SK-N-SH (cell line): ENCODE data around the gene PARP1. TPM values are rescaled to one million over a fixed set of nuclear protein-coding genes. Genes with fewer than 3 reads are reported as not detected.

Experiments used
- CTCF ChIA-PET: fragments of 300-600, 350-600 bp; formaldehyde crosslinking; extraction: SDS; loops from one replicate; lab custom pipeline; 2021; lab: Yijun Ruan, JAX
- POLR2A ChIA-PET: fragments of 350-600 bp; sonication (Branson Sonifier 250); formaldehyde crosslinking; extraction: SDS; loops from one replicate; lab custom pipeline; 2020; ENCODE audit warnings: antibody characterized with exemption, inconsistent platforms; lab: Yijun Ruan, JAX
- DNase-seq: peaks from one replicate; pipeline ENCODE4 v3.0.0; 2012
- H2AFZ ChIP-seq: fragments of 200-600 bp; sonication (generic); 2 replicates; pipeline ENCODE4 v1.8.1; 2016; ENCODE audit warnings: antibody characterized with exemption, mild to moderate bottlenecking, low read depth
- H3F3A ChIP-seq: fragments of 200-600 bp; sonication (generic); replicated peaks from 2 replicates; pipeline ENCODE3; 2016; ENCODE audit warnings: antibody characterized with exemption, mild to moderate bottlenecking; ENCODE audit not compliant: insufficient read depth
- H3K27ac ChIP-seq, 2 experiments: fragments of 200-500 bp in 1 of 2; fragments of 200-600 bp in 1 of 2; sonication (Bioruptor generic) in 1 of 2; sonication (generic), shearing (Covaris generic) in 1 of 2; 2 replicates each; pipeline versions ENCODE4 v1.5.1 to v1.6.1; 2014 to 2016; ENCODE audit warnings: low read depth in 2 of 2, inconsistent platforms in 1 of 2, low read length in 1 of 2, mild to moderate bottlenecking in 1 of 2, mixed read lengths in 1 of 2
- H3K27me3 ChIP-seq: fragments of 200-600 bp; sonication (generic), shearing (Covaris generic); 2 replicates; pipeline ENCODE4 v1.6.1; 2016; ENCODE audit warnings: mixed run types; ENCODE audit not compliant: insufficient read depth
- H3K36me3 ChIP-seq, 2 experiments: fragments of 200-500 bp in 1 of 2; fragments of 200-600 bp in 1 of 2; sonication (Bioruptor generic) in 1 of 2; sonication (generic) in 1 of 2; replicated peaks in 1 of 2; 2 replicates each; pipeline versions ENCODE3 to v1.5.1; 2014 to 2016; ENCODE audit warnings: low read length in 1 of 2, mild to moderate bottlenecking in 1 of 2; ENCODE audit not compliant: insufficient read depth in 2 of 2, control insufficient read depth in 1 of 2
- H3K4me1 ChIP-seq, 2 experiments: fragments of 200-500 bp in 1 of 2; fragments of 200-600 bp in 1 of 2; sonication (Bioruptor generic) in 1 of 2; sonication (generic), shearing (Covaris generic) in 1 of 2; 2 replicates each; pipeline versions ENCODE4 v1.5.1 to v1.6.1; 2014 to 2016; ENCODE audit warnings: low read depth in 1 of 2, low read length in 1 of 2, mixed run types in 1 of 2; ENCODE audit not compliant: insufficient read depth in 2 of 2, control insufficient read depth in 1 of 2
- H3K4me2 ChIP-seq: fragments of 200-600 bp; sonication (generic), shearing (Covaris generic); 2 replicates; pipeline ENCODE4 v1.6.1; 2017; ENCODE audit warnings: mixed run types
- H3K4me3 ChIP-seq, 2 experiments: fragments of 200-500 bp in 1 of 2; fragments of 200-600 bp in 1 of 2; sonication (Bioruptor generic) in 1 of 2; sonication (generic), shearing (Covaris generic) in 1 of 2; 2 replicates each; pipeline versions ENCODE4 v1.5.1 to v1.8.1; 2014 to 2016; ENCODE audit warnings: low read depth in 2 of 2, inconsistent platforms in 1 of 2, low read length in 1 of 2, mild to moderate bottlenecking in 1 of 2, mixed read lengths in 1 of 2, moderate library complexity in 1 of 2
- H3K79me2 ChIP-seq: fragments of 200-600 bp; sonication (generic); 2 replicates; pipeline ENCODE4 v1.8.1; 2017; ENCODE audit warnings: mild to moderate bottlenecking; ENCODE audit not compliant: insufficient read depth
- H3K9ac ChIP-seq: fragments of 200-600 bp; sonication (generic); 2 replicates; pipeline ENCODE4 v1.6.1; 2017; ENCODE audit warnings: mixed run types
- H3K9me2 ChIP-seq: fragments of 200-600 bp; sonication (generic); 2 replicates; pipeline ENCODE4 v1.6.1; 2017; ENCODE audit warnings: mixed run types
- H3K9me3 ChIP-seq: fragments of 200-600 bp; sonication (generic); 2 replicates; pipeline ENCODE4 v1.6.1; 2017; ENCODE audit warnings: mixed run types, mild to moderate bottlenecking, moderate library complexity
- H4K20me1 ChIP-seq: fragments of 200-600 bp; sonication (generic); 2 replicates; pipeline ENCODE4 v1.6.1; 2017; ENCODE audit warnings: mild to moderate bottlenecking, mixed run types; ENCODE audit not compliant: insufficient read depth
- CHD2 ChIP-seq: fragments of 150-350 bp; IDR thresholded peaks from 2 replicates; pipeline ENCODE4 v1.6.1; 2018; ENCODE audit warnings: low read length; ENCODE audit not compliant: partially characterized antibody
- CTCF ChIP-seq: fragments of 200-600 bp; sonication (generic); IDR thresholded peaks from 2 replicates; pipeline ENCODE4 v1.6.1; 2017; ENCODE audit warnings: antibody characterized with exemption, mild to moderate bottlenecking, moderate library complexity
- FOSL2 ChIP-seq: IDR thresholded peaks from 2 replicates; pipeline ENCODE4 v1.4.0; 2012; ENCODE audit warnings: low read depth, mild to moderate bottlenecking, moderate library complexity, borderline replicate concordance
- FOXJ3 ChIP-seq: sonication (generic); formaldehyde crosslinking; IDR thresholded peaks from 2 replicates; pipeline ENCODE4 v1.5.1; 2020; ENCODE audit warnings: mild to moderate bottlenecking, missing genetic modification reagents
- FOXM1 ChIP-seq: IDR thresholded peaks from 2 replicates; pipeline ENCODE4 v1.4.0; 2012; ENCODE audit warnings: low read depth, mild to moderate bottlenecking
- IRF3 ChIP-seq: fragments of 150-350 bp; IDR thresholded peaks from 2 replicates; pipeline ENCODE4 v1.6.1; 2016; ENCODE audit warnings: mild to moderate bottlenecking, low read depth, low read length
- MXI1 ChIP-seq: IDR thresholded peaks from 2 replicates; pipeline ENCODE4 v1.6.1; 2012; ENCODE audit warnings: mild to moderate bottlenecking, low read depth, low read length, improper control_type of control experiment
- RFX5 ChIP-seq: IDR thresholded peaks from 2 replicates; pipeline ENCODE4 v1.6.1; 2012; ENCODE audit warnings: mild to moderate bottlenecking, improper control_type of control experiment, low read length
- TAF1 ChIP-seq: IDR thresholded peaks from 2 replicates; pipeline ENCODE4 v1.6.1; 2012; ENCODE audit warnings: low read depth, mild to moderate bottlenecking, low read length, moderate library complexity, borderline replicate concordance
- TCF12 ChIP-seq: IDR thresholded peaks from 2 replicates; pipeline ENCODE4 v1.4.0; 2012
- USF2 ChIP-seq: fragments of 150-350 bp; IDR thresholded peaks from 2 replicates; pipeline ENCODE4 v1.6.1; 2017; ENCODE audit warnings: antibody characterized with exemption, low read length, low read depth, borderline replicate concordance
- YY1 ChIP-seq: IDR thresholded peaks from 2 replicates; pipeline ENCODE4 v1.4.0; 2012; ENCODE audit warnings: low read depth, mild to moderate bottlenecking
- ZBTB33 ChIP-seq: IDR thresholded peaks from 2 replicates; pipeline ENCODE4 v1.4.0; 2012; ENCODE audit warnings: low read depth, borderline replicate concordance
- WGBS: methylation state at CpG from one replicate; pipeline ENCODE4 v1.1.6; 2017; ENCODE audit warnings: low lambda C conversion rate; 5-methylcytosine and 5-hydroxymethylcytosine counted together
- polyA plus RNA-seq, 3 experiments: library from polyadenylated mRNA; depleted of rRNA; stranded (reverse); fragments of >200 nt; gene quantifications; 2 replicates each; pipeline ENCODE4 v1.2.3, GENCODE V29; 2012

Gene PARP1
- polyA plus RNA-seq, 1 of the 3 experiments (the other 2 are of a cell fraction), result 239 TPM

- DNase-seq, result no peak
- H3F3A ChIP-seq, result no peaks in the 10 kb centered on the region
- H3K27ac ChIP-seq, result no peak overlapping the region
- 68% methylated on average over 10 of the region's 11 CpGs for WGBS
- no peak overlapping the region for H2AFZ ChIP-seq
- no peaks in the 10 kb centered on the region for H3K4me1 ChIP-seq
- no peak overlapping the region for H3K4me2 ChIP-seq
- H3K4me3 ChIP-seq, result no peak overlapping the region
- H3K79me2 ChIP-seq, result no peaks in the 10 kb centered on the region
- TF ChIP-seq CTCF (no peak), RFX5 (no peak), FOXJ3 (CRISPR knock-in tag) (no peak), FOSL2 (no peak), TCF12 (no peak), TAF1 (no peak), MXI1 (no peak), YY1 (no peak), IRF3 (no peak), USF2 (no peak), CHD2 (no peak), FOXM1 (no peak), ZBTB33 (no peak)
- no peak overlapping the region for H3K9ac ChIP-seq
- ChIA-PET CTCF (interaction anchor here (0.8 to 10.5 kb wide), 4 partner anchors 9 to 188 kb away, joined by 3 to 82 read pairs (median 61); partner anchors contain the start of genes PARP1 and STUM), POLR2A (no interaction called here)
- H3K9me3 ChIP-seq, result no peaks in the 10 kb centered on the region
- H3K9me2 ChIP-seq, result no peaks in the 10 kb centered on the region
- peaks cover 10% of the 10 kb centered on the region; the same call in 1 of the 2 replicates for H3K27me3 ChIP-seq
- no peaks in the 10 kb centered on the region for H3K36me3 ChIP-seq
- no peaks in the 10 kb centered on the region for H4K20me1 ChIP-seq
Measured at GRCh38 chr1:226419284-226420029, 11.6 kb upstream of the PARP1 start.
